ENCODE data around the gene COA3.

DNA sequence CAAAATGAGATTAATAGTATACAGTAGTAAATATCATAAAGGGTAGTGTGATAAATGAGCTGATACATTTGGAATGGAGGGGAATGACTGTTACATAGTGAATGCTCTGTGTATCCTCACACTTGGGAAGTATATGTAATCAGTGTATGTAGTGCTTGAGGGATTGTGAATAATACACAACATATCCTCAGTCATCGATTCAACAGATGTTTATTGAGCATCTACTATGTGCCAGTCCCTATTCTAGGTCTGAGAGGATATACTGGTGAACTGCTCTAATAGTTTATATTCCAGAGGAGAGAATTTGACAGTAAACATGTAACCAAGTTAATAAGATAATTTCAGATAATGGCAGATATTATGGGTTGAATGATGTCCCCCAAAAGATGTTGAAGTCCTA, 29.0 kb upstream of the COA3 start:
- TF ChIP-seq POLR2AphosphoS5 (IDR thresholded peaks at IDR 0.05; ENCODE audit: low read depth, low read length), result no peak
- TF ChIP-seq, protein P1, sequence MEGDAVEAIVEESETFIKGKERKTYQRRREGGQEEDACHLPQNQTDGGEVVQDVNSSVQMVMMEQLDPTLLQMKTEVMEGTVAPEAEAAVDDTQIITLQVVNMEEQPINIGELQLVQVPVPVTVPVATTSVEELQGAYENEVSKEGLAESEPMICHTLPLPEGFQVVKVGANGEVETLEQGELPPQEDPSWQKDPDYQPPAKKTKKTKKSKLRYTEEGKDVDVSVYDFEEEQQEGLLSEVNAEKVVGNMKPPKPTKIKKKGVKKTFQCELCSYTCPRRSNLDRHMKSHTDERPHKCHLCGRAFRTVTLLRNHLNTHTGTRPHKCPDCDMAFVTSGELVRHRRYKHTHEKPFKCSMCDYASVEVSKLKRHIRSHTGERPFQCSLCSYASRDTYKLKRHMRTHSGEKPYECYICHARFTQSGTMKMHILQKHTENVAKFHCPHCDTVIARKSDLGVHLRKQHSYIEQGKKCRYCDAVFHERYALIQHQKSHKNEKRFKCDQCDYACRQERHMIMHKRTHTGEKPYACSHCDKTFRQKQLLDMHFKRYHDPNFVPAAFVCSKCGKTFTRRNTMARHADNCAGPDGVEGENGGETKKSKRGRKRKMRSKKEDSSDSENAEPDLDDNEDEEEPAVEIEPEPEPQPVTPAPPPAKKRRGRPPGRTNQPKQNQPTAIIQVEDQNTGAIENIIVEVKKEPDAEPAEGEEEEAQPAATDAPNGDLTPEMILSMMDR (IDR thresholded peaks at IDR 0.05), result no peak
- no peak for TF ChIP-seq NRF1 (IDR thresholded peaks at IDR 0.05; ENCODE audit: low read depth, low read length)
- TF ChIP-seq GABPA (IDR thresholded peaks at IDR 0.05; ENCODE audit: low read depth), result no peak

Data from SK-N-SH (cell line).